Neural cell (in vitro differentiated cells): ENCODE results near the gene BARHL2. TPM values are rescaled to one million over a fixed set of nuclear protein-coding genes. Genes with fewer than 3 reads are reported as not detected.
A peak's percentile ranks its signal among the peaks of the same experiment; 100 is the strongest.

Experiments used
- H2AFZ ChIP-seq: fragments of 200-600, 300-800 bp; sonication (generic), shearing (Covaris generic); 2 replicates; pipeline ENCODE4 v1.6.0; 2014; ENCODE audit warnings: low read depth, mild to moderate bottlenecking, antibody characterized with exemption, low read length, moderate library complexity
- H3F3A ChIP-seq: fragments of 200-600 bp; shearing (Covaris generic); 2 replicates; pipeline ENCODE4 v1.6.1; 2016; ENCODE audit warnings: mild to moderate bottlenecking, moderate library complexity, mixed read lengths, antibody characterized with exemption, low read length; ENCODE audit not compliant: insufficient read depth, poor library complexity, severe bottlenecking
- H3K27ac ChIP-seq: fragments of 200-600, 300-800 bp; sonication (generic), shearing (Covaris generic); 2 replicates; pipeline ENCODE4 v1.5.1; 2014; ENCODE audit warnings: mild to moderate bottlenecking, low read length, moderate library complexity
- H3K27me3 ChIP-seq: fragments of 300-800, 200-600 bp; sonication (generic), shearing (Covaris generic); 2 replicates; pipeline ENCODE4 v1.6.0; 2014; ENCODE audit warnings: mild to moderate bottlenecking, low read depth, low read length, moderate library complexity; ENCODE audit not compliant: insufficient read depth
- H3K36me3 ChIP-seq: fragments of 300-800, 200-600 bp; sonication (generic), shearing (Covaris generic); 2 replicates; pipeline ENCODE4 v1.5.1; 2014; ENCODE audit warnings: mild to moderate bottlenecking, antibody characterized with exemption, low read length, moderate library complexity; ENCODE audit not compliant: insufficient read depth
- H3K4me2 ChIP-seq: fragments of 300-800, 200-600 bp; sonication (generic), shearing (Covaris generic); 2 replicates; pipeline ENCODE4 v1.6.0; 2014; ENCODE audit warnings: mild to moderate bottlenecking, low read length
- H3K4me3 ChIP-seq: fragments of 300-800, 200-600 bp; sonication (generic), shearing (Covaris generic); 2 replicates; pipeline ENCODE4 v1.5.1; 2014; ENCODE audit warnings: mild to moderate bottlenecking, low read length, moderate library complexity
- H3K79me2 ChIP-seq: fragments of 200-600 bp; shearing (Covaris generic); replicated peaks from 2 replicates; pipeline ENCODE4 v1.6.0; 2014; ENCODE audit warnings: mild to moderate bottlenecking, low read length, moderate library complexity; ENCODE audit not compliant: insufficient read depth
- H3K9ac ChIP-seq: fragments of 300-800, 200-600 bp; sonication (generic), shearing (Covaris generic); 2 replicates; pipeline ENCODE4 v1.6.1; 2016; ENCODE audit warnings: mild to moderate bottlenecking, low read length, mixed read lengths
- H3K9me2 ChIP-seq: fragments of 200-600 bp; shearing (Covaris generic); 2 replicates; pipeline ENCODE4 v1.6.1; 2016; ENCODE audit warnings: mild to moderate bottlenecking, low read length, mixed read lengths; ENCODE audit not compliant: insufficient read depth
- H3K9me3 ChIP-seq: fragments of 200-600, 300-800 bp; sonication (generic), shearing (Covaris generic); 2 replicates; pipeline ENCODE4 v1.6.1; 2016; ENCODE audit warnings: mild to moderate bottlenecking, mixed run types, low read length, moderate library complexity, mixed read lengths
- H4K20me1 ChIP-seq: fragments of 200-600 bp; shearing (Covaris generic); 2 replicates; pipeline ENCODE4 v1.6.1; 2016; ENCODE audit warnings: mild to moderate bottlenecking, mixed run types; ENCODE audit not compliant: insufficient read depth
- CTCF ChIP-seq: fragments of 450-650 bp; IDR thresholded peaks from 2 replicates; pipeline ENCODE4 v1.5.1; 2014; ENCODE audit warnings: antibody characterized with exemption, mild to moderate bottlenecking, moderate library complexity; ENCODE audit not compliant: poor library complexity, severe bottlenecking
- EP300 ChIP-seq: fragments of 450-650 bp; conservative IDR thresholded peaks from 2 replicates; pipeline ENCODE4 v1.6.1; 2014; ENCODE audit warnings: antibody characterized with exemption, mild to moderate bottlenecking, moderate library complexity; ENCODE audit not compliant: poor library complexity, severe bottlenecking
- EZH2 ChIP-seq: fragments of 200-600, 300-800 bp; shearing (Covaris generic), sonication (generic); IDR thresholded peaks from 2 replicates; pipeline ENCODE4 v1.6.1; 2014; ENCODE audit warnings: antibody characterized with exemption, low read length, borderline replicate concordance, mild to moderate bottlenecking; ENCODE audit not compliant: insufficient read depth, poor library complexity, severe bottlenecking
- MXI1 ChIP-seq: fragments of 450-650 bp; conservative IDR thresholded peaks from 2 replicates; pipeline ENCODE4 v1.6.1; 2014; ENCODE audit warnings: antibody characterized with exemption, mild to moderate bottlenecking; ENCODE audit not compliant: poor library complexity, severe bottlenecking
- POLR2AphosphoS5 ChIP-seq: IDR thresholded peaks from 2 replicates; pipeline ENCODE4 v1.6.1; 2012
- RAD21 ChIP-seq: fragments of 450-650 bp; conservative IDR thresholded peaks from 2 replicates; pipeline ENCODE4 v1.6.1; 2014; ENCODE audit warnings: antibody characterized with exemption, mild to moderate bottlenecking, moderate library complexity
- REST ChIP-seq: IDR thresholded peaks from 2 replicates; pipeline ENCODE4 v1.6.1; 2012; ENCODE audit warnings: borderline replicate concordance
- SMC3 ChIP-seq: fragments of 450-650 bp; conservative IDR thresholded peaks from 2 replicates; pipeline ENCODE4 v1.6.1; 2014; ENCODE audit warnings: antibody characterized with exemption, mild to moderate bottlenecking, moderate library complexity; ENCODE audit not compliant: poor library complexity
- TAF1 ChIP-seq: IDR thresholded peaks from 2 replicates; pipeline ENCODE4 v1.6.1; 2012; ENCODE audit warnings: low read depth
- polyA plus RNA-seq: library from polyadenylated mRNA; depleted of rRNA; stranded (reverse); fragments of >200 nt; gene quantifications from 2 replicates; pipeline ENCODE4 v1.2.3, GENCODE V29; 2014

The BARHL2 gene
- polyA plus RNA-seq, 1 donor from 2014 or later, result not detected

- no peaks in the 10 kb centered on the region for H3K36me3 ChIP-seq
- no peaks in the 10 kb centered on the region for H3F3A ChIP-seq
- no peak overlapping the region for H3K4me3 ChIP-seq
- H3K4me2 ChIP-seq, result no peak overlapping the region
- no peak overlapping the region for H3K9ac ChIP-seq
- H3K79me2 ChIP-seq, result no peaks in the 10 kb centered on the region
- no peak for TF ChIP-seq TAF1
- no peaks in the 10 kb centered on the region for H3K9me2 ChIP-seq
- H3K27me3 ChIP-seq, result peaks cover 96% of the 10 kb centered on the region
- H4K20me1 ChIP-seq, result no peaks in the 10 kb centered on the region
- no peaks in the 10 kb centered on the region for H3K9me3 ChIP-seq
- H2AFZ ChIP-seq, result no peak overlapping the region
- no peak overlapping the region for H3K27ac ChIP-seq
Observed at GRCh38 chr1:90731382-90732050, 14.4 kb upstream of the BARHL2 start.

- no peak overlapping the region for H2AFZ ChIP-seq
- H3K4me3 ChIP-seq, result peak overlapping the region; percentile 28
- H3K36me3 ChIP-seq, result no peaks in the 10 kb centered on the region
- no peak for TF ChIP-seq CTCF
- no peak for TF ChIP-seq RAD21
- TF ChIP-seq EZH2, result peak; percentile 84
- no peak for TF ChIP-seq EP300
- TF ChIP-seq SMC3, result no peak
- no peak for TF ChIP-seq REST
- TF ChIP-seq TAF1, result no peak
- TF ChIP-seq POLR2AphosphoS5, result peak; percentile 7
- TF ChIP-seq MXI1, result no peak
- no peaks in the 10 kb centered on the region for H4K20me1 ChIP-seq
- no peak overlapping the region for H3K27ac ChIP-seq
- H3K9me2 ChIP-seq, result no peaks in the 10 kb centered on the region
- H3K9ac ChIP-seq, result no peak overlapping the region
- no peaks in the 10 kb centered on the region for H3K79me2 ChIP-seq
- peaks cover 100% of the 10 kb centered on the region for H3K27me3 ChIP-seq
- H3F3A ChIP-seq, result no peaks in the 10 kb centered on the region
- no peak overlapping the region for H3K4me2 ChIP-seq
- no peaks in the 10 kb centered on the region for H3K9me3 ChIP-seq
Observed at GRCh38 chr1:90730243-90731022, 13.3 kb upstream of the BARHL2 start.
